ENCODE data around the gene SDF2.

DNA sequence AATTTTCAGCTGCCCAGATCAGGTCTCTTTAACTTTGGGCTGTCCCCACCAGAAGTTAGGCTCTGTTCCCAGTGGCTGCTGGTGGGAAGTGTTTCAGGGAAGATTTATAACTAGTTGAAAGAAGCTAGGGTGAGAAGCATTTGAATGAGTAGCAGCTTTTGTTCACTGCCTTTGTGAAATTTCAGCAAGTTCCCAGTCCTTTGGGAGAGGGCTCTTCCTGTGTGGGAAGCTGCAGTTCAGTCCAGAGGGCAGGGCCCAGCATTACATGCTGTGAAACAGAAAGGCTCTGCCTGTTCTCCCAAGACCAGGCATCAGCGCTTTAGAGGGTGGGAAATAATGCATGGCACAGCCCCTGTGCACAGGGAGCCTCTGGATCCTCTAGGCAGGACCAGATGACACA, 32.2 kb upstream of the SDF2 start:
- TF ChIP-seq, protein P1, sequence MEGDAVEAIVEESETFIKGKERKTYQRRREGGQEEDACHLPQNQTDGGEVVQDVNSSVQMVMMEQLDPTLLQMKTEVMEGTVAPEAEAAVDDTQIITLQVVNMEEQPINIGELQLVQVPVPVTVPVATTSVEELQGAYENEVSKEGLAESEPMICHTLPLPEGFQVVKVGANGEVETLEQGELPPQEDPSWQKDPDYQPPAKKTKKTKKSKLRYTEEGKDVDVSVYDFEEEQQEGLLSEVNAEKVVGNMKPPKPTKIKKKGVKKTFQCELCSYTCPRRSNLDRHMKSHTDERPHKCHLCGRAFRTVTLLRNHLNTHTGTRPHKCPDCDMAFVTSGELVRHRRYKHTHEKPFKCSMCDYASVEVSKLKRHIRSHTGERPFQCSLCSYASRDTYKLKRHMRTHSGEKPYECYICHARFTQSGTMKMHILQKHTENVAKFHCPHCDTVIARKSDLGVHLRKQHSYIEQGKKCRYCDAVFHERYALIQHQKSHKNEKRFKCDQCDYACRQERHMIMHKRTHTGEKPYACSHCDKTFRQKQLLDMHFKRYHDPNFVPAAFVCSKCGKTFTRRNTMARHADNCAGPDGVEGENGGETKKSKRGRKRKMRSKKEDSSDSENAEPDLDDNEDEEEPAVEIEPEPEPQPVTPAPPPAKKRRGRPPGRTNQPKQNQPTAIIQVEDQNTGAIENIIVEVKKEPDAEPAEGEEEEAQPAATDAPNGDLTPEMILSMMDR (IDR thresholded peaks at IDR 0.05), result no peak
- TF ChIP-seq EP300 (IDR thresholded peaks at IDR 0.05) (no peak), POLR2AphosphoS5 (IDR thresholded peaks at IDR 0.05) (no peak), POLR2A (IDR thresholded peaks at IDR 0.05) (no peak)

Measured in stomach (tissue), 4 donors.